Vagina (tissue), 2 donors: Measurements from ENCODE around the gene IFT88. TPM values are rescaled to one million over a fixed set of nuclear protein-coding genes. Genes with fewer than 3 reads are reported as not detected.
"Not testable (repeated sequence)": the region's sequence is repeated elsewhere in the genome, so short reads cannot be mapped to it uniquely, and the experiment has no call there.

Experiments used
- DNase-seq, 2 donors: peaks; one replicate each; pipeline ENCODE4 v3.0.0-alpha.2; 2017; ENCODE audit errors: extremely low spot score in 2 of 2
- H3K27ac ChIP-seq: fragments of 200-600 bp; sonication (generic); one replicate; pipeline ENCODE4 v1.5.1; 2019
- H3K27me3 ChIP-seq: fragments of 200-600 bp; sonication (generic); one replicate; pipeline ENCODE4 v1.5.1; 2019
- H3K36me3 ChIP-seq, 2 donors: fragments of 200-600 bp; sonication (generic); one replicate each; pipeline ENCODE4 v1.5.1; 2017 to 2019
- H3K4me1 ChIP-seq: fragments of 200-600 bp; sonication (generic); one replicate; pipeline ENCODE4 v1.5.1; 2019
- H3K4me3 ChIP-seq, 2 donors: fragments of 200-600 bp; sonication (generic); 1 replicate in 1 of 2; 2 replicates in 1 of 2; pipeline ENCODE4 v1.5.1; 2016 to 2019
- H3K9me3 ChIP-seq: fragments of 200-600 bp; sonication (generic); one replicate; pipeline ENCODE4 v1.5.1; 2019
- CTCF ChIP-seq, 3 experiments: fragments of 450-650 bp in 2 of 3; fragments of 200-600 bp in 1 of 3; sonication (generic) in 1 of 3; IDR thresholded peaks; one replicate each; pipeline ENCODE4 v1.5.1; 2017 to 2019; ENCODE audit warnings: antibody characterized with exemption in 3 of 3, mild to moderate bottlenecking in 2 of 3, moderate library complexity in 2 of 3
- POLR2A ChIP-seq, 2 donors: fragments of 450-650 bp; IDR thresholded peaks; one replicate each; pipeline ENCODE4 v1.6.1; 2017; ENCODE audit warnings: antibody characterized with exemption in 2 of 2, mild to moderate bottlenecking in 2 of 2, moderate library complexity in 2 of 2
- POLR2AphosphoS5 ChIP-seq, 2 donors: sonication (generic); formaldehyde crosslinking; IDR thresholded peaks; one replicate each; pipeline ENCODE4 v1.9.0; 2017; ENCODE audit warnings: antibody characterized with exemption in 2 of 2, mild to moderate bottlenecking in 2 of 2, low read depth in 1 of 2; ENCODE audit not compliant: insufficient read depth in 1 of 2
- intact Hi-C: fragments of 100-400 bp; cut with DNase I; formaldehyde crosslinking; loops from one replicate; pipeline ENCODE4 v1.15.1; 2023
- total RNA-seq: library from RNA; depleted of rRNA; stranded (reverse); fragments of >200 nt; gene quantifications from one replicate; pipeline ENCODE4 v1.2.3, GENCODE V29; 2016

The IFT88 gene
- total RNA-seq, 1 donor from 2014 or later = 6.9 TPM

DNA sequence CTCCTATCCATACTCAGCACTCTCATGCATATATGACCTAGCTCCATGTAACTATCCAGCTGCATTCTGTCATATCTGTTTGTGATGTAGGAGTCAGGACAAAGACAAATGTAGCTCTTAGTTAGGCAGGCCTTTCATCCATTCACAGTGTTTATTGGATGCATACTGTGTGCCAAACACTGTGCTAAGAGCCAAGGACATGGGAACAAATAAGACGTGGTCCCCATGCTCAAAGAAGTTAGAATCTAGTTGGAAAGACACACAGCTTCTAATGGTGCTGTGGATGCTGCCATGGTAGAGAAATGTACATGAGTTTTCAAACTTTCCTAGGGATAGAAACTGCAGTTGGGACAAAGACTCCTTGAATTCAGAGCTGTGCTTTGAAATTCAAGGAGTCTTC is 104.8 kb downstream of the IFT88 start:
- DNase-seq = no peak
- intact Hi-C loops = no loop called here
- Histone ChIP-seq H3K27ac (no peak overlapping the region), H3K4me1 (no peaks in the 10 kb centered on the region), H3K36me3 (no peaks in the 10 kb centered on the region), H3K9me3 (no peaks in the 10 kb centered on the region), H3K4me3 (no peak overlapping the region), H3K27me3 (no peaks in the 10 kb centered on the region)
- no peak for TF ChIP-seq CTCF (IDR thresholded peaks at IDR 0.05)

GRCh38 chr13:20672772-20673171 is 105.8 kb downstream of the IFT88 start:
- Histone ChIP-seq H3K9me3 (no peaks in the 10 kb centered on the region), H3K27me3 (no peaks in the 10 kb centered on the region), H3K4me3 (no peak overlapping the region), H3K27ac (no peak overlapping the region), H3K4me1 (no peaks in the 10 kb centered on the region), H3K36me3 (no peaks in the 10 kb centered on the region)
- TF ChIP-seq CTCF (IDR thresholded peaks at IDR 0.05) = no peak
- no peak for TF ChIP-seq POLR2AphosphoS5 (IDR thresholded peaks at IDR 0.05; ENCODE audit: insufficient read depth in 1 of 2, low read depth in 1 of 2)
- TF ChIP-seq POLR2A (IDR thresholded peaks at IDR 0.05) = no peak
- no peak for DNase-seq
- intact Hi-C loops = no loop called here

DNA sequence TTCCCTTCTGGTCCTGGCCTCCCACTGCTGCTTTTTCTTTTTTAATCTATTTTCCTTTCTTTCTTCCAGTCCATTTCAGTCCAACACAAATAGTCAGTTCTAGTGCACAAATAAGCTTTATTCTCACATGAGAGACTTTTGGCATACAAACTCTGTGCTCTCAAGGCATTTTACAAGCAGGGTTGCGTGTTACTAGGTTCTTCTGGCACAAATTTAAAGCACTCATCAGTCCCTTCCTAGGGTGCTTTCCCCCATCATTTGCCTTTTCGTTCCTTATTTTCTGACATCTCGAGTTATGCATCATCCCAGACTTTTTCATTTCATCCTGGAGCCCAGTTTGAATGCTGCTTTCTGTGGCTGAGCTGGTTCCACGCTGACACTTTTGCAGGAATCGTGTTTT is 106.8 kb downstream of the IFT88 start:
- Histone ChIP-seq H3K9me3 (no peaks in the 10 kb centered on the region), H3K27me3 (no peaks in the 10 kb centered on the region), H3K4me3 (no peak overlapping the region), H3K4me1 (no peaks in the 10 kb centered on the region), H3K36me3 (no peaks in the 10 kb centered on the region), H3K27ac (no peak overlapping the region)
- no peak for DNase-seq
- intact Hi-C loops = no loop called here
- TF ChIP-seq POLR2A (IDR thresholded peaks at IDR 0.05) = no peak
- TF ChIP-seq CTCF (IDR thresholded peaks at IDR 0.05) = no peak
- TF ChIP-seq POLR2AphosphoS5 (IDR thresholded peaks at IDR 0.05; ENCODE audit: insufficient read depth in 1 of 2, low read depth in 1 of 2) = no peak

GRCh38 chr13:20676213-20676612 is 109.3 kb downstream of the IFT88 start:
- intact Hi-C loops = no loop called here
- H3K27ac ChIP-seq = no peak overlapping the region
- no peak overlapping the region for H3K4me3 ChIP-seq
- DNase-seq = no peak
- no peaks in the 10 kb centered on the region for H3K36me3 ChIP-seq
- no peaks in the 10 kb centered on the region for H3K4me1 ChIP-seq
- TF ChIP-seq POLR2AphosphoS5 (IDR thresholded peaks at IDR 0.05; ENCODE audit: insufficient read depth in 1 of 2, low read depth in 1 of 2) = no peak
- TF ChIP-seq CTCF (IDR thresholded peaks at IDR 0.05) = no peak
- no peak for TF ChIP-seq POLR2A (IDR thresholded peaks at IDR 0.05)
- no peaks in the 10 kb centered on the region for H3K9me3 ChIP-seq
- no peaks in the 10 kb centered on the region for H3K27me3 ChIP-seq

DNA sequence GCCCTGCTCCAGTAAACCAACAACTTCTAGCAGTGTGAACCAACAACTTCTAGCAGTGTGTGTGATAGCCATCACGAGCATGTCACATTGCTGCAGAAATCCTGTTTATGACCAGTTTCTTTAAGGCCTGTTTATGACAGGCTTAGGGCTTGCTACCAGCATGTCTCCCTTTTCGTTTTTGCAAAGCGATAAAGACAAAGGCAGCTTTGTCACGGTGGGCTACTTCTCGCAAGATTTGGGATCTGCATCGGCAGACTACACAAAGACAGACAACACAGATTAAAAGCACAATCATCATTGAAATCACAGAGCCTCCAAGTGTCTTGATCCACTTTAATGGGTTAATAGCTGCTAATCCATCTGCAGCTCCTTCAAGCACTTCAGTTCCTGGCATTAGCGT is 111.6 kb downstream of the IFT88 start:
- H3K4me3 ChIP-seq, H3K27ac ChIP-seq, H3K36me3 ChIP-seq, DNase-seq, intact Hi-C loops, H3K4me1 ChIP-seq, H3K27me3 ChIP-seq, H3K9me3 ChIP-seq: not testable (repeated sequence)

- no peaks in the 10 kb centered on the region for H3K4me1 ChIP-seq
- no peak overlapping the region for H3K27ac ChIP-seq
- no peaks in the 10 kb centered on the region for H3K27me3 ChIP-seq
- no peak for DNase-seq
- intact Hi-C loops = no loop called here
- no peak overlapping the region for H3K4me3 ChIP-seq
- no peaks in the 10 kb centered on the region for H3K9me3 ChIP-seq
- TF ChIP-seq POLR2AphosphoS5 (IDR thresholded peaks at IDR 0.05; ENCODE audit: insufficient read depth in 1 of 2, low read depth in 1 of 2) = no peak
- TF ChIP-seq POLR2A (IDR thresholded peaks at IDR 0.05) = no peak
- TF ChIP-seq CTCF (IDR thresholded peaks at IDR 0.05) = no peak
- no peaks in the 10 kb centered on the region for H3K36me3 ChIP-seq
Measured at GRCh38 chr13:20679879-20680278, 112.9 kb downstream of the IFT88 start.
